ENCODE data around the gene E2F4. TPM values are rescaled to one million over a fixed set of nuclear protein-coding genes. Genes with fewer than 3 reads are reported as not detected.

The E2F4 gene
- total and polyA plus RNA-seq, 11 donors: 25.2 to 71.3 (median 33.7) TPM

- Histone ChIP-seq H3K4me1 (peaks cover 0 to 69% (median 58%) of the 10 kb centered on the region in 12 donors), H3K27me3 (peaks cover 0 to 64% (median 7%) of the 10 kb centered on the region in 9 donors), H3K9me3 (no peaks in the 10 kb centered on the region), H3K4me3 (peak overlapping the region in 10 of 12 donors; percentile 13 to 63 (median 52)), H3K36me3 (no peaks in the 10 kb centered on the region), H3K27ac (peak overlapping the region in 10 of 12 donors; percentile 47 to 86 (median 74))
- intact Hi-C loops (cut with DNase I): no loop called here
- no peak for TF ChIP-seq POLR2A (IDR thresholded peaks at IDR 0.05)
- TF ChIP-seq CTCF (IDR thresholded peaks at IDR 0.05): no peak
- WGBS, 4 donors: 21 to 41% (median 31%) methylated on average over 55 to 85 of the region's 85 CpGs
- no peak for ATAC-seq
- DNase-seq: peak in 1 of 5 donors; percentile 53
Observed at GRCh38 chr16:67165121-67166078, 26.6 kb upstream of the E2F4 start.

GRCh38 chr16:67166110-67166547 is 25.8 kb upstream of the E2F4 start:
- H3K27ac ChIP-seq: no peak overlapping the region
- no peaks in the 10 kb centered on the region for H3K36me3 ChIP-seq
- H3K4me1 ChIP-seq: peaks cover 0 to 71% (median 58%) of the 10 kb centered on the region in 12 donors
- WGBS, 4 donors: 46 to 61% (median 53%) methylated on average over 12 to 18 of the region's 18 CpGs
- no peak for DNase-seq
- ATAC-seq: no peak
- H3K27me3 ChIP-seq: peaks cover 0 to 64% (median 7%) of the 10 kb centered on the region in 9 donors
- no peak overlapping the region for H3K4me3 ChIP-seq
- intact Hi-C loops (cut with DNase I): no loop called here
- no peaks in the 10 kb centered on the region for H3K9me3 ChIP-seq
- TF ChIP-seq CTCF (IDR thresholded peaks at IDR 0.05): no peak
- TF ChIP-seq POLR2A (IDR thresholded peaks at IDR 0.05): no peak

- no peaks in the 10 kb centered on the region for H3K36me3 ChIP-seq
- DNase-seq: no peak
- no peaks in the 10 kb centered on the region for H3K9me3 ChIP-seq
- intact Hi-C loops (cut with DNase I): no loop called here
- TF ChIP-seq CTCF (IDR thresholded peaks at IDR 0.05): no peak
- TF ChIP-seq POLR2A (IDR thresholded peaks at IDR 0.05): no peak
- H3K4me3 ChIP-seq: no peak overlapping the region
- peaks cover 0 to 61% (median 7%) of the 10 kb centered on the region in 9 donors for H3K27me3 ChIP-seq
- 78 to 85% (median 84%) methylated on average over 5 of the region's 5 CpGs for WGBS, 4 donors
- H3K27ac ChIP-seq: no peak overlapping the region
- H3K4me1 ChIP-seq: peaks cover 0 to 71% (median 59%) of the 10 kb centered on the region in 12 donors
- no peak for ATAC-seq
Observed at GRCh38 chr16:67166598-67167168, 25.3 kb upstream of the E2F4 start.

- peaks cover 0 to 52% (median 7%) of the 10 kb centered on the region in 9 donors for H3K27me3 ChIP-seq
- 87 to 93% (median 90%) methylated on average over 4 to 7 of the region's 7 CpGs for WGBS, 4 donors
- H3K4me3 ChIP-seq: no peak overlapping the region
- TF ChIP-seq POLR2A (IDR thresholded peaks at IDR 0.05) (no peak), CTCF (IDR thresholded peaks at IDR 0.05) (no peak)
- DNase-seq (no peak), ATAC-seq (no peak)
- H3K36me3 ChIP-seq: no peaks in the 10 kb centered on the region
- no peaks in the 10 kb centered on the region for H3K9me3 ChIP-seq
- peaks cover 0 to 65% (median 54%) of the 10 kb centered on the region in 12 donors for H3K4me1 ChIP-seq
- H3K27ac ChIP-seq: no peak overlapping the region
- intact Hi-C loops (cut with DNase I): no loop called here
Observed at GRCh38 chr16:67167588-67167987, 24.4 kb upstream of the E2F4 start.

All from heart left ventricle (tissue), 16 donors.